ENCODE data around the gene RBM33. TPM values are rescaled to one million over a fixed set of nuclear protein-coding genes. Genes with fewer than 3 reads are reported as not detected.
A peak's percentile ranks its signal among the peaks of the same experiment; 100 is the strongest.

RBM33 gene
- total and polyA plus RNA-seq, 8 donors: 7.5 to 182 (median 60.5) TPM

GRCh38 chr7:155804431-155804831, 160.0 kb downstream of the RBM33 start:
- Histone ChIP-seq H3K36me3 (no peaks in the 10 kb centered on the region), H3K9me3 (no peaks in the 10 kb centered on the region), H3K4me1 (peaks cover 53 to 69% (median 64%) of the 10 kb centered on the region in 4 donors), H3K4me3 (peak overlapping the region; percentile 24 to 46 (median 37)), H3K27ac (peak overlapping the region in 4 of 5 donors; percentile 2 to 74 (median 47)), H3K27me3 (peaks cover 26 to 100% (median 67%) of the 10 kb centered on the region in 3 donors)
- WGBS, 5 donors: 4 to 30% (median 17%) methylated on average over 17 of the region's 17 CpGs
- no peak for DNase-seq
- intact Hi-C loops (cut with DNase I; ENCODE audit: low total_unique reads): no loop called here
- TF ChIP-seq EP300 (IDR thresholded peaks at IDR 0.05): no peak
- TF ChIP-seq CTCF (IDR thresholded peaks at IDR 0.05): no peak
- TF ChIP-seq POLR2AphosphoS5 (IDR thresholded peaks at IDR 0.05): no peak
- no peak for TF ChIP-seq POLR2A (IDR thresholded peaks at IDR 0.05)

- Histone ChIP-seq H3K36me3 (no peaks in the 10 kb centered on the region), H3K4me3 (peak overlapping the region; percentile 24 to 46 (median 37)), H3K4me1 (peaks cover 60 to 76% (median 71%) of the 10 kb centered on the region in 4 donors), H3K27ac (peak overlapping the region in 4 of 5 donors; percentile 1 to 74 (median 28)), H3K27me3 (peaks cover 33 to 100% (median 75%) of the 10 kb centered on the region in 3 donors), H3K9me3 (no peaks in the 10 kb centered on the region)
- peak; percentile 68 to 85 for DNase-seq
- WGBS, 5 donors: 9 to 39% (median 16%) methylated on average over 40 to 91 of the region's 91 CpGs
- TF ChIP-seq CTCF (IDR thresholded peaks at IDR 0.05) (peak in 4 of 7 experiments; percentile 2 to 64 (median 23)), POLR2A (IDR thresholded peaks at IDR 0.05) (no peak), POLR2AphosphoS5 (IDR thresholded peaks at IDR 0.05) (no peak), EP300 (IDR thresholded peaks at IDR 0.05) (no peak)
- intact Hi-C loops (cut with DNase I; ENCODE audit: low total_unique reads): no loop called here
Measured at GRCh38 chr7:155804897-155805825, 160.7 kb downstream of the RBM33 start.

- no peaks in the 10 kb centered on the region for H3K9me3 ChIP-seq
- no peaks in the 10 kb centered on the region for H3K36me3 ChIP-seq
- H3K4me3 ChIP-seq: peak overlapping the region; percentile 24 to 46 (median 37)
- 34 to 64% (median 50%) methylated on average over 12 to 18 of the region's 18 CpGs for WGBS, 5 donors
- no peak for DNase-seq
- peak overlapping the region in 2 of 5 donors; percentile 1 to 53 for H3K27ac ChIP-seq
- intact Hi-C loops (cut with DNase I; ENCODE audit: low total_unique reads): no loop called here
- peaks cover 66 to 82% (median 77%) of the 10 kb centered on the region in 4 donors for H3K4me1 ChIP-seq
- H3K27me3 ChIP-seq: peaks cover 36 to 100% (median 80%) of the 10 kb centered on the region in 3 donors
- no peak for TF ChIP-seq POLR2AphosphoS5 (IDR thresholded peaks at IDR 0.05)
- TF ChIP-seq EP300 (IDR thresholded peaks at IDR 0.05): no peak
- TF ChIP-seq CTCF (IDR thresholded peaks at IDR 0.05): no peak
- TF ChIP-seq POLR2A (IDR thresholded peaks at IDR 0.05): no peak
Measured at GRCh38 chr7:155805826-155806095, 161.3 kb downstream of the RBM33 start.

- Histone ChIP-seq H3K36me3 (no peaks in the 10 kb centered on the region), H3K27ac (peak overlapping the region in 1 of 5 donors; percentile 53), H3K27me3 (peaks cover 40 to 100% (median 85%) of the 10 kb centered on the region in 3 donors), H3K4me1 (peaks cover 71 to 87% (median 79%) of the 10 kb centered on the region in 4 donors), H3K9me3 (no peaks in the 10 kb centered on the region), H3K4me3 (peak overlapping the region; percentile 24 to 46 (median 37))
- TF ChIP-seq POLR2A (IDR thresholded peaks at IDR 0.05): no peak
- TF ChIP-seq CTCF (IDR thresholded peaks at IDR 0.05): no peak
- TF ChIP-seq POLR2AphosphoS5 (IDR thresholded peaks at IDR 0.05): no peak
- no peak for TF ChIP-seq EP300 (IDR thresholded peaks at IDR 0.05)
- 51 to 68% (median 63%) methylated on average over 44 to 47 of the region's 47 CpGs for WGBS, 5 donors
- intact Hi-C loops (cut with DNase I; ENCODE audit: low total_unique reads): no loop called here
- no peak for DNase-seq
Measured at GRCh38 chr7:155806096-155806871, 161.8 kb downstream of the RBM33 start.
